ENCODE data around the gene ARF6. TPM values are rescaled to one million over a fixed set of nuclear protein-coding genes. Genes with fewer than 3 reads are reported as not detected.

ARF6 gene
- total RNA-seq, 1 experiment from 2014 or later = 88.8 TPM

DNA sequence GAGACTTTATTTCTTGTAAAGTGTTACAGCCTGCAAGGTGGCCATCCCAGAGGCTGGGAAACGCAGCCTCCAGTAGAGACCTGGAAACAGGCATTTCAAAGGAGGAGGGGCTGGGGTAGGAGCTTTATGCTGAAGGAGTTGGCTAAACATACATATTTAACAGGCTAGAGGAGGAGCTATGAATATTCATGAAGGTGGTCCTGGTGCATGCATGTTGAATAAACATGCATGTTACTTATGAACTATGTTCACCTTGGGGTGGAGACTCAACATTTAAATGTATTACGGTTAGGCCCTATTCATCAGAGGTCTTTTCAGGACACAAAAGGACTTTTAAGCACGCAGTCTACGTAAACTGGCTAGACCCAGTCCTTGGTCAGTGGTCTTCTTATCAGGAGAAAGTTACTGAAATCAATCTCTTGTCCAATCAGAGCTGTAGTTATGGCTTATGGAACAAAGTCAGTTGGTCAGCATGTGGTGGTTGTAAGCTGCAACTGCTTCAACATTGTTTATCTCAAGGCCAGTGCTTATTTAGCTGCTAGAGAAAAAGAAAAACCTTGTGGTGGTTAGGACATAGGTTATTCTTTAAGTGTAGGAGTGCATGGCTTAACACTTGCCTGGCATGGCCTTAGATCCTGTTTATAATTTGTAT, 11.4 kb upstream of the ARF6 start:
- CTCF ChIA-PET = interaction anchor here (0.6 to 1.3 kb wide), 3 partner anchors 11 to 72 kb away, joined by 3 to 5 read pairs (median 3); no protein-coding TSS in a partner anchor
- H3K4me1 ChIP-seq (ENCODE audit: control insufficient read depth in 1 of 2, insufficient read depth in 2 of 2, low read length in 2 of 2) = peaks cover 18 to 49% of the 10 kb centered on the region in 2 experiments
- no peak overlapping the region for H3K9ac ChIP-seq (ENCODE audit: low read length)
- H2AFZ ChIP-seq (ENCODE audit: low read depth, low read length, poor library complexity, severe bottlenecking) = peak overlapping the region; percentile 88
- TF ChIP-seq CEBPB (IDR thresholded peaks at IDR 0.05; ENCODE audit: low read depth) (no peak), POLR2AphosphoS5 (IDR thresholded peaks at IDR 0.05; ENCODE audit: low read depth, low read length) (no peak), EZH2phosphoT487 (IDR thresholded peaks at IDR 0.05; ENCODE audit: borderline replicate concordance) (no peak), EGR1 (IDR thresholded peaks at IDR 0.05; ENCODE audit: low read depth) (no peak), YY1 (IDR thresholded peaks at IDR 0.05; ENCODE audit: extremely low read depth, insufficient replicate concordance, low read depth, low read length) (no peak), JUND (IDR thresholded peaks at IDR 0.05) (no peak), RAD21 (IDR thresholded peaks at IDR 0.05; ENCODE audit: low read depth) (no peak), ZNF274 (IDR thresholded peaks at IDR 0.05; ENCODE audit: low read depth, low read length) (no peak)
- TF ChIP-seq, protein P1, sequence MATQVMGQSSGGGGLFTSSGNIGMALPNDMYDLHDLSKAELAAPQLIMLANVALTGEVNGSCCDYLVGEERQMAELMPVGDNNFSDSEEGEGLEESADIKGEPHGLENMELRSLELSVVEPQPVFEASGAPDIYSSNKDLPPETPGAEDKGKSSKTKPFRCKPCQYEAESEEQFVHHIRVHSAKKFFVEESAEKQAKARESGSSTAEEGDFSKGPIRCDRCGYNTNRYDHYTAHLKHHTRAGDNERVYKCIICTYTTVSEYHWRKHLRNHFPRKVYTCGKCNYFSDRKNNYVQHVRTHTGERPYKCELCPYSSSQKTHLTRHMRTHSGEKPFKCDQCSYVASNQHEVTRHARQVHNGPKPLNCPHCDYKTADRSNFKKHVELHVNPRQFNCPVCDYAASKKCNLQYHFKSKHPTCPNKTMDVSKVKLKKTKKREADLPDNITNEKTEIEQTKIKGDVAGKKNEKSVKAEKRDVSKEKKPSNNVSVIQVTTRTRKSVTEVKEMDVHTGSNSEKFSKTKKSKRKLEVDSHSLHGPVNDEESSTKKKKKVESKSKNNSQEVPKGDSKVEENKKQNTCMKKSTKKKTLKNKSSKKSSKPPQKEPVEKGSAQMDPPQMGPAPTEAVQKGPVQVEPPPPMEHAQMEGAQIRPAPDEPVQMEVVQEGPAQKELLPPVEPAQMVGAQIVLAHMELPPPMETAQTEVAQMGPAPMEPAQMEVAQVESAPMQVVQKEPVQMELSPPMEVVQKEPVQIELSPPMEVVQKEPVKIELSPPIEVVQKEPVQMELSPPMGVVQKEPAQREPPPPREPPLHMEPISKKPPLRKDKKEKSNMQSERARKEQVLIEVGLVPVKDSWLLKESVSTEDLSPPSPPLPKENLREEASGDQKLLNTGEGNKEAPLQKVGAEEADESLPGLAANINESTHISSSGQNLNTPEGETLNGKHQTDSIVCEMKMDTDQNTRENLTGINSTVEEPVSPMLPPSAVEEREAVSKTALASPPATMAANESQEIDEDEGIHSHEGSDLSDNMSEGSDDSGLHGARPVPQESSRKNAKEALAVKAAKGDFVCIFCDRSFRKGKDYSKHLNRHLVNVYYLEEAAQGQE (IDR thresholded peaks at IDR 0.05; ENCODE audit: low read depth) = no peak
- TF ChIP-seq, protein P2, sequence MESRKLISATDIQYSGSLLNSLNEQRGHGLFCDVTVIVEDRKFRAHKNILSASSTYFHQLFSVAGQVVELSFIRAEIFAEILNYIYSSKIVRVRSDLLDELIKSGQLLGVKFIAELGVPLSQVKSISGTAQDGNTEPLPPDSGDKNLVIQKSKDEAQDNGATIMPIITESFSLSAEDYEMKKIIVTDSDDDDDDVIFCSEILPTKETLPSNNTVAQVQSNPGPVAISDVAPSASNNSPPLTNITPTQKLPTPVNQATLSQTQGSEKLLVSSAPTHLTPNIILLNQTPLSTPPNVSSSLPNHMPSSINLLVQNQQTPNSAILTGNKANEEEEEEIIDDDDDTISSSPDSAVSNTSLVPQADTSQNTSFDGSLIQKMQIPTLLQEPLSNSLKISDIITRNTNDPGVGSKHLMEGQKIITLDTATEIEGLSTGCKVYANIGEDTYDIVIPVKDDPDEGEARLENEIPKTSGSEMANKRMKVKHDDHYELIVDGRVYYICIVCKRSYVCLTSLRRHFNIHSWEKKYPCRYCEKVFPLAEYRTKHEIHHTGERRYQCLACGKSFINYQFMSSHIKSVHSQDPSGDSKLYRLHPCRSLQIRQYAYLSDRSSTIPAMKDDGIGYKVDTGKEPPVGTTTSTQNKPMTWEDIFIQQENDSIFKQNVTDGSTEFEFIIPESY (IDR thresholded peaks at IDR 0.05; ENCODE audit: extremely low read depth, insufficient replicate concordance, low read length) = no peak
- H3K4me2 ChIP-seq (ENCODE audit: low read length) = peak overlapping the region; percentile 67; the same call in 1 of the 2 replicates
- no peaks in the 10 kb centered on the region for H3K9me2 ChIP-seq (ENCODE audit: insufficient read depth)
- RAD21 ChIA-PET (ENCODE audit: low non-redundant PET in 1 of 2, low total read pairs in 2 of 2, uncharacterized antibody in 2 of 2, unreplicated experiment in 2 of 2) = interaction anchor here in 1 of 2 experiments (0.6 kb wide), 1 partner anchor 23 kb away, joined by 3 read pairs; no protein-coding TSS in a partner anchor
- H3K36me3 ChIP-seq (ENCODE audit: control insufficient read depth in 1 of 2, insufficient read depth in 2 of 2, low read length in 2 of 2) = no peaks in the 10 kb centered on the region
- H3K27ac ChIP-seq (ENCODE audit: low read depth, low read length) = no peak overlapping the region
- H3K27me3 ChIP-seq (ENCODE audit: insufficient read depth, low read length) = no peaks in the 10 kb centered on the region
- intact Hi-C loops (cut with micrococcal nuclease) = no loop called here
- no peak overlapping the region for H3K4me3 ChIP-seq (replicated peaks in 1 of 2; ENCODE audit: low read depth in 1 of 2, low read length in 2 of 2)
- H3K9me3 ChIP-seq (ENCODE audit: control insufficient read depth in 1 of 2, insufficient read depth in 1 of 2, low read depth in 1 of 2, low read length in 2 of 2) = no peaks in the 10 kb centered on the region
- POLR2A ChIA-PET = interaction anchor here (1.0 to 1.3 kb wide), 3 partner anchors 13 to 122 kb away, joined by 3 to 5 read pairs (median 3); no protein-coding TSS in a partner anchor
- DNase-seq (ENCODE audit: low read depth, low spot score) (no peak), ATAC-seq (no peak)
- no peaks in the 10 kb centered on the region for H4K20me1 ChIP-seq (ENCODE audit: insufficient read depth)
- H3K79me2 ChIP-seq (ENCODE audit: insufficient read depth, low read length) = no peaks in the 10 kb centered on the region
- no TSS peak for BruUV-seq (replicated peaks)

All from HCT116 (cell line).